HG02852 (cell line): ENCODE measurements around the gene UBE3A.
"Not testable (repeated sequence)": the region's sequence is repeated elsewhere in the genome, so short reads cannot be mapped to it uniquely, and the experiment has no call there.

Experiments
- ATAC-seq: cut with Tn5 transposase; IDR thresholded peaks from one replicate; pipeline ENCODE4 v1.9.1; 2021; ENCODE audit warnings: mild to moderate bottlenecking, moderate library complexity; ENCODE audit not compliant: unreplicated experiment

UBE3A gene

GRCh38 chr15:25439369-25439836, 579 bp upstream of the UBE3A start:
- ATAC-seq, result peak; percentile 3

DNA sequence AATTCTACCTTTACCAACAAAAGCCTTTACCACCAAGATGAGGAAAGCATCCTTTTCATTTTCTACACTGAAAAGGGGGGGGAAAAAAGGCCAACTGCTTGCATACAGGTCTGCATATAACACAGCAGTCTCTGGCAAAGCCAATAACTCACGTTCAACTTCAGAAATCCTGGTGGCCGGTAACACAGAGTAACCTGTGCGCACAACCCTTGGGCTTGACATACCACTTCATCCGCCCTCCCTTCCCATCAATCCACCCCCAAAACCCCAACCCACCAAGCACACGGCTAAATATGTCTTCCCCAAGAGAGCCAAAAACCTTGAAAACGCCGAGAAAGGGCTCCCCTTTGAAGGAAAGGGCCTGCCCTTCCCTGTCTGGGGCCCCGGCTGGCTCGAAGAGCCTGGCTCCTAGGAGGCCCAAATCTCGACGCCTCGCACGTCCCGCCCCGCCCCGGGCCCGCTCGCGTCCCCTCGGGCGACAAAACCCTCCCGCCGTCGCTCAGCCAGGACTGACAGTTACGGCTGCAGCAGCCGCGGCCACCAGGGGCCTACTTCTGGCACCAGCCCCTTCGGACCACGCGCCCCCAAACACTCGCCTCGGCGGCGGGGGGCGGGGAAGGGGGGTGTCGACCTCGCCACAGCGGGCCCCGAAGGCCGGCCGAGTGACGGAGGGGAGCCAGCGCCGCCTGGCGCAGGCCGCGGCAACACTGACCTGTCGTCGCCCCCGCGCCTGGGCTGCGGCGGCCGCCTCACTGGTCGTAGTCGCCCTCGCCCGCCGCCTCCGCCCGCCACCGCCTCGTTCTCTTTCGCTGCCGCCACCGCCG, 835 bp downstream of the UBE3A start:
- ATAC-seq, result peak; percentile 49

GRCh38 chr15:25436707-25437106, 2.1 kb downstream of the UBE3A start:
- ATAC-seq, result no peak

- ATAC-seq, result no peak
These were observed 3.2 kb downstream of the UBE3A start for GRCh38 chr15:25435474-25436243.

DNA sequence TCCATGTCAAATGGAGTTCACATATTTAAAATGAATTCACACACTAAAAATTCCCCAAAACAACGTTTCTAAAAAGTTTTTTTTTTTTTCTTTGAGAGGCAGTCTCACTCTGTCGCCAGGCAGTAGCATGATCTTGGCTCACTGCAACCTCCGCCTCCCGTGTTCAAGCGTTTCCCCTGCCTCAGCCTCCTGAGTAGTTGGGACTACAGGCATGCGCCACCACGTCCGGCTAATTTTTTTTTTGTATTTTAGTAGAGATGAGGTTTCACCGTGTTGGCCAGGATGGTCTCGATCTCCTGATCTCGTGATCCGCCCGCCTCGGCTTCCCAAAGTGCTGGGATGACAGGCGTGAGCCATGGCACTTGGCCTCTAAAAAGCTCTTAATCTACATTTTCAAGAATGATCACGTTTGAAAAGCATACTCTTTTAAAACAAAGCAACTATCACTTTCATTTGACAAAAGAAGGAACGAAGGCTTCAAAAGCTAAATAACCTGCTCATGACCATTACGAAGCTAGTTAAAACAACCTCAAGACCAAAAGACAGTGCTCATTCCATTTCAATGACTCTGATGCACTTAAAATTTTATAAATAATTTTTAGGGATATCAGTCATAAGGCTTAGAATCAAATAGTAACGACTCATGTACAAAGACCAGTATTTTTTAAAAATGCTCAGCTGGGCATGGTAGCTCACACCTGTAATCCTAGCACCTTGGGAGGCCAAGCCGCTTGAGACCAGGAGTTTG, 5.5 kb downstream of the UBE3A start:
- no peak for ATAC-seq

GRCh38 chr15:25431836-25432561, 6.8 kb downstream of the UBE3A start:
- no peak for ATAC-seq

- no peak for ATAC-seq
These were observed 11.0 kb downstream of the UBE3A start for GRCh38 chr15:25427861-25428260.

DNA sequence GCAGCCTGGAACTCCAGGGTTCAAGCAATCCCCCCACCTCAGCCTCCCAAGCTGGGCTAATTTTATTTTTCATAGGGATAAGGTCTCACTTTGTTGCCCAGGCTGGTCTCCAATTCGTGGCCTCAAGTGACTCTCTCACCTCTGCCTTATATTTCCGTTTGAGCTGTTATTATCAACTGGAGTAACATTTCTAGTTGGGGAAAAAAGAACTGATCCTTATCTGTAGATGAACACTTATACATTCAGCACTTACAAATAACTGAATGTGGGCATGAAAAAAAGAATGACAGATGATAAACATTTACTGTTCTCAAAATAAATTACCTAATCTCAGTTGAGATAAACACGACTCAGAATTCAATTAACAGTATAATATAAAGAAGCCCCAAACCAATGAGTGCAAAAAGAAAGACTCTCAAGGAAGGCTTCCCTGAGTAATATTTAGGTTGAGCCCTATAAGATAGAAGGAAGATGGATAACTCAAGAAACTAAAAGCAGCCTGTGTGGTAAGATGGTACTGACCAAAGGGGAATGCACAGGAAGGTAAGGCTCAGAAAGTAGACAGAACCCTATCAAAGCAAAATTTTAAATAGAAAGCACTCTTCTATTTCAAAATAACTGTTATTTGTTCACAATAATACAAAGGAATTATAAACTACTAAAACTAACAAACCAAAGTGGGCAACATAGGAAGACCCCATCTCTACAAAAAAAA, 11.8 kb downstream of the UBE3A start:
- no peak for ATAC-seq

GRCh38 chr15:25424073-25424472, 14.8 kb downstream of the UBE3A start:
- no peak for ATAC-seq

GRCh38 chr15:25422021-25422420, 16.8 kb downstream of the UBE3A start:
- ATAC-seq, result no peak

DNA sequence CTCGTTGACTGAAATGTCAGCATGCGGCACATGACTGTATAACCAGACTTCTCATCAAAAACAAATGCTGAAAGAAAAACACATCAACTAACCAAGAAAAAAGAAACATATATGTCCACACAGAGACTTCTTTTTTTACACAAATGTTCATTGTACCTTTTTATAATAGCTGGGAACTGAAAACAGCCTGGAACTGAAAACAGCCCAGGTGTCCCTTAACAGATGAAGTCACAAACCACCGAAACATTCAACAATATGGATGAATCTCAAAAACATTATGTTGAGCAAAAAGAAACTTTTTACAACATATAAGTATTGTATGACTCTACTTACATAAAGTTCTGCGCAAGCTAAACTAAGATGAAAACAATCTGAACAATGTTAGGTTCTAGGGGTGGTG, 20.6 kb downstream of the UBE3A start:
- no peak for ATAC-seq

DNA sequence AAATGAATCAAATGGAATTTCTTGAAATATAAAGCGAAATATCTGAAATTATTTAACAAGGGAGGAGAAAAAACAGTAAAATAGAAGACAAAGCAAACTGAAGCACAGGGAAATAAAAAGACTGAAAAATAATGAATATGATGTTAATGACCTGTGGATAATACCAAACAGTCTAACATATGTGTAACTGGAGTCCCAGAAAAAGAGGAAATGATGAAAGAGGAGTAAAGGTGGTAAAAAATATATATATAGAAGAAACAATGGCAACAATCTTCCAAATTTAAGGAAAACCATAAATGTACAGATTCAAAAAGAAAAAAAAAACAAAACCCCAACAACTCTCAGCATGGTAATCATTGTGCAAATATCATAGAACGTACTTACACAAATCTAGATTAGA, 21.2 kb downstream of the UBE3A start:
- no peak for ATAC-seq

GRCh38 chr15:25416693-25417092, 22.1 kb downstream of the UBE3A start:
- ATAC-seq, result peak; percentile 70

DNA sequence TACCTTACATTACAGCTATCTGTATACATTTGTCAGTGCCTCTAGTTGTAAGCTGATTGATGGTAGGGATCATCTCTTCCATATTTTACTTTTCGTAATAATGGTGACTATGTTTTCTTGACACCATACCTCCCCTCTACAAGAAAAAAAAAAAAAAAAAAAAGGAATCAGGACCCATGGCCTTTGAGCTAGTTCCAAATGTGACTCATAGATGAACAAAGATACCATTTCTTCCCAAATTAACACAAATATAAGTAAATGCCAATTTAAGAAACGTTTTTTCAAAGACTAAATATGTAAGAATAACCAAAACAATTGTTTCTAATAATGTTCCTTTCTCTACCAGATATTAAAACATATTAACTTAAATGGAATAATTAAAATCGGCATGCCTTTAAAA, 23.1 kb downstream of the UBE3A start:
- no peak for ATAC-seq

- no peak for ATAC-seq
These were observed 23.6 kb downstream of the UBE3A start for GRCh38 chr15:25415217-25415616.

DNA sequence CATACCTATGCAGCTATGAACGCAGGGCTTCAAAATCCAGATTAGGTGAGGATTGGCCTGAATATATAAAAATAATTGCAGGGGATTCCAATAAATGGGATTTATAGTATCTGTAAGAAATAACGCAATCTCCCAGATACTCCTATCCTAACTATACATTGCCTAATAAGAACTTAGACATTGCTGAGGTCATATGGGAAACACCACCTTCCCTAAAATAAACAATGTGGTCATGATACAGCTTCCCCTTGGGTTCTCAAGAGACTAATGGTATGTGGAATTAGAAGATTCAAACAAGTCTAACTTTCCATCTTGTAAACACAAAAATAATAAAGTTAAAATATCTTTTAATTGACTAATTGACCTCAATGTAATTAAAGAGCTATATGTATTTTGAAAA, 28.2 kb downstream of the UBE3A start:
- no peak for ATAC-seq

GRCh38 chr15:25409731-25410130, 29.1 kb downstream of the UBE3A start:
- ATAC-seq, result not testable (repeated sequence)

- ATAC-seq, result no peak
These were observed 29.9 kb downstream of the UBE3A start for GRCh38 chr15:25408929-25409328.

DNA sequence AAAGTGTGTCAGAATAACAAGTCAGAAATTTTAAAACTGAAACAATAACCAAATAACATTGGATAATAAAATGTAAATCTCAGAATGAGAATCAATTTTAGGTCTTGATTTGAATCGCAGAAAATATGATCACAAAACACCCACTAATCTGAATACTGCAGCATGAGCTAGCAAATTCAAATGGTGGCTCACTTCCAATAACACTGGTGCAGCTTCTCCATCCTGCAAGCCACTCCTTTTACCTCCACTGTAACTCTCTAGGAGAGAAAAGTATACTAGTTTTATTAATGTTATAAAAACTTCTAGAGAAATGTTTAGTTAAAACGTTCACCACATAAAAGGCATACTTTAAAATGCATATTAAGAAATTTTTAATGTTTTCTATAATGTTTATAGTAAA, 30.4 kb downstream of the UBE3A start:
- no peak for ATAC-seq

GRCh38 chr15:25407950-25408349, 30.9 kb downstream of the UBE3A start:
- no peak for ATAC-seq
